ENCODE measurements around the gene PTK6.
A peak's percentile ranks its signal among the peaks of the same experiment; 100 is the strongest.
"Not testable (repeated sequence)": the region's sequence is repeated elsewhere in the genome, so short reads cannot be mapped to it uniquely, and the experiment has no call there.

PTK6 gene

GRCh38 chr20:63560856-63561609 lies 23.9 kb upstream of the PTK6 start:
- no peaks in the 10 kb centered on the region for H3K36me3 ChIP-seq (ENCODE audit: insufficient read depth, low read depth, low read length)
- no peaks in the 10 kb centered on the region for H3K9me3 ChIP-seq (ENCODE audit: insufficient read depth, low read depth, low read length)
- H3K4me1 ChIP-seq (ENCODE audit: insufficient read depth, low read length), result no peaks in the 10 kb centered on the region
- no peaks in the 10 kb centered on the region for H3K27me3 ChIP-seq (ENCODE audit: insufficient read depth, low read length)
- no peak overlapping the region for H3K27ac ChIP-seq (ENCODE audit: low read length)
- H3K9ac ChIP-seq (ENCODE audit: low read depth, low read length), result no peak overlapping the region
- no peak overlapping the region for H3K4me3 ChIP-seq (ENCODE audit: low read length)

- no peaks in the 10 kb centered on the region for H3K4me1 ChIP-seq (ENCODE audit: insufficient read depth, low read length)
- H3K27me3 ChIP-seq (ENCODE audit: insufficient read depth, low read length), result no peaks in the 10 kb centered on the region
- H3K9ac ChIP-seq (ENCODE audit: low read depth, low read length), result no peak overlapping the region
- H3K9me3 ChIP-seq (ENCODE audit: insufficient read depth, low read depth, low read length), result no peaks in the 10 kb centered on the region
- no peaks in the 10 kb centered on the region for H3K36me3 ChIP-seq (ENCODE audit: insufficient read depth, low read depth, low read length)
- H3K4me3 ChIP-seq (ENCODE audit: low read length), result no peak overlapping the region
- no peak overlapping the region for H3K27ac ChIP-seq (ENCODE audit: low read length)
Observed at GRCh38 chr20:63560333-63560805, 23.2 kb upstream of the PTK6 start.

GRCh38 chr20:63559485-63560332 lies 22.5 kb upstream of the PTK6 start:
- H3K4me1 ChIP-seq (ENCODE audit: insufficient read depth, low read length); H3K27ac ChIP-seq (ENCODE audit: low read length); H3K36me3 ChIP-seq (ENCODE audit: insufficient read depth, low read depth, low read length); H3K27me3 ChIP-seq (ENCODE audit: insufficient read depth, low read length); H3K9me3 ChIP-seq (ENCODE audit: insufficient read depth, low read depth, low read length); H3K9ac ChIP-seq (ENCODE audit: low read depth, low read length); H3K4me3 ChIP-seq (ENCODE audit: low read length): not testable (repeated sequence)

- Histone ChIP-seq H3K9me3 (ENCODE audit: insufficient read depth, low read depth, low read length) (no peaks in the 10 kb centered on the region), H3K36me3 (ENCODE audit: insufficient read depth, low read depth, low read length) (no peaks in the 10 kb centered on the region), H3K27ac (ENCODE audit: low read length) (no peak overlapping the region), H3K27me3 (ENCODE audit: insufficient read depth, low read length) (peaks cover 9% of the 10 kb centered on the region), H3K4me3 (ENCODE audit: low read length) (no peak overlapping the region), H3K4me1 (ENCODE audit: insufficient read depth, low read length) (no peaks in the 10 kb centered on the region), H3K9ac (ENCODE audit: low read depth, low read length) (no peak overlapping the region)
Observed at GRCh38 chr20:63558804-63559484, 21.8 kb upstream of the PTK6 start.

- Histone ChIP-seq H3K27me3 (ENCODE audit: insufficient read depth, low read length) (peaks cover 9% of the 10 kb centered on the region), H3K27ac (ENCODE audit: low read length) (no peak overlapping the region), H3K4me3 (ENCODE audit: low read length) (no peak overlapping the region), H3K4me1 (ENCODE audit: insufficient read depth, low read length) (peaks cover 4% of the 10 kb centered on the region; the same call in 1 of the 2 replicates), H3K9ac (ENCODE audit: low read depth, low read length) (no peak overlapping the region), H3K9me3 (ENCODE audit: insufficient read depth, low read depth, low read length) (no peaks in the 10 kb centered on the region), H3K36me3 (ENCODE audit: insufficient read depth, low read depth, low read length) (no peaks in the 10 kb centered on the region)
Observed at GRCh38 chr20:63557481-63557891, 20.3 kb upstream of the PTK6 start.

- Histone ChIP-seq H3K9ac (ENCODE audit: low read depth, low read length) (no peak overlapping the region), H3K9me3 (ENCODE audit: insufficient read depth, low read depth, low read length) (no peaks in the 10 kb centered on the region), H3K4me1 (ENCODE audit: insufficient read depth, low read length) (peaks cover 4% of the 10 kb centered on the region; the same call in 1 of the 2 replicates), H3K27ac (ENCODE audit: low read length) (no peak overlapping the region), H3K27me3 (ENCODE audit: insufficient read depth, low read length) (peaks cover 9% of the 10 kb centered on the region), H3K36me3 (ENCODE audit: insufficient read depth, low read depth, low read length) (no peaks in the 10 kb centered on the region), H3K4me3 (ENCODE audit: low read length) (no peak overlapping the region)
Observed at GRCh38 chr20:63556873-63557478, 19.8 kb upstream of the PTK6 start.

- no peak overlapping the region for H3K4me3 ChIP-seq (ENCODE audit: low read length)
- H3K27me3 ChIP-seq (ENCODE audit: insufficient read depth, low read length), result peaks cover 9% of the 10 kb centered on the region
- H3K9me3 ChIP-seq (ENCODE audit: insufficient read depth, low read depth, low read length), result no peaks in the 10 kb centered on the region
- H3K4me1 ChIP-seq (ENCODE audit: insufficient read depth, low read length), result peaks cover 4% of the 10 kb centered on the region; the same call in 1 of the 2 replicates
- H3K36me3 ChIP-seq (ENCODE audit: insufficient read depth, low read depth, low read length), result no peaks in the 10 kb centered on the region
- H3K9ac ChIP-seq (ENCODE audit: low read depth, low read length), result no peak overlapping the region
- no peak overlapping the region for H3K27ac ChIP-seq (ENCODE audit: low read length)
Observed at GRCh38 chr20:63555661-63556381, 18.6 kb upstream of the PTK6 start.

GRCh38 chr20:63554361-63555278 lies 17.4 kb upstream of the PTK6 start:
- Histone ChIP-seq H3K27ac (ENCODE audit: low read length) (no peak overlapping the region), H3K4me3 (ENCODE audit: low read length) (peak overlapping the region; percentile 75), H3K36me3 (ENCODE audit: insufficient read depth, low read depth, low read length) (no peaks in the 10 kb centered on the region), H3K4me1 (ENCODE audit: insufficient read depth, low read length) (peaks cover 4% of the 10 kb centered on the region; the same call in 1 of the 2 replicates), H3K27me3 (ENCODE audit: insufficient read depth, low read length) (peaks cover 9% of the 10 kb centered on the region), H3K9me3 (ENCODE audit: insufficient read depth, low read depth, low read length) (no peaks in the 10 kb centered on the region), H3K9ac (ENCODE audit: low read depth, low read length) (peak overlapping the region; percentile 4; the same call in 1 of the 2 replicates)

GRCh38 chr20:63553933-63554290 lies 16.7 kb upstream of the PTK6 start, which contains the start of gene FNDC11:
FNDC11 (plus strand) TSS chr20:63554159; CDS start chr20:63555664, 1,505 bp downstream.
- Histone ChIP-seq H3K27ac (ENCODE audit: low read length) (no peak within 1 kb of the TSS), H3K9ac (ENCODE audit: low read depth, low read length) (peak within 1 kb of the TSS; percentile 64; the same call in 1 of the 2 replicates), H3K4me3 (ENCODE audit: low read length) (peak within 1 kb of the TSS; percentile 75), H3K27me3 (ENCODE audit: insufficient read depth, low read length) (peaks cover 9% of the 10 kb centered on the region), H3K9me3 (ENCODE audit: insufficient read depth, low read depth, low read length) (no peaks in the 10 kb centered on the region), H3K4me1 (ENCODE audit: insufficient read depth, low read length) (peaks cover 4% of the 10 kb centered on the region; the same call in 1 of the 2 replicates), H3K36me3 (ENCODE audit: insufficient read depth, low read depth, low read length) (no peaks in the 10 kb centered on the region)
